ENCODE results near the gene ATP10A.

The ATP10A gene

GRCh38 chr15:25688166-25688565 is 175.0 kb downstream of the ATP10A start:
- no peak overlapping the region for H3K4me3 ChIP-seq (ENCODE audit: low read depth, low read length)
- no peak for TF ChIP-seq CTCF (IDR thresholded peaks at IDR 0.05; ENCODE audit: borderline replicate concordance, insufficient read depth, low read depth, low read length)

GRCh38 chr15:25687689-25688088 is 175.4 kb downstream of the ATP10A start:
- no peak overlapping the region for H3K4me3 ChIP-seq (ENCODE audit: low read depth, low read length)
- no peak for TF ChIP-seq CTCF (IDR thresholded peaks at IDR 0.05; ENCODE audit: borderline replicate concordance, insufficient read depth, low read depth, low read length)

GRCh38 chr15:25687276-25687675 is 175.9 kb downstream of the ATP10A start:
- no peak for TF ChIP-seq CTCF (IDR thresholded peaks at IDR 0.05; ENCODE audit: borderline replicate concordance, insufficient read depth, low read depth, low read length)
- H3K4me3 ChIP-seq (ENCODE audit: low read depth, low read length), result no peak overlapping the region

- no peak overlapping the region for H3K4me3 ChIP-seq (ENCODE audit: low read depth, low read length)
- no peak for TF ChIP-seq CTCF (IDR thresholded peaks at IDR 0.05; ENCODE audit: borderline replicate concordance, insufficient read depth, low read depth, low read length)
Measured at GRCh38 chr15:25686780-25687179, 176.3 kb downstream of the ATP10A start.

GRCh38 chr15:25684521-25685431 is 178.4 kb downstream of the ATP10A start:
- TF ChIP-seq CTCF (IDR thresholded peaks at IDR 0.05; ENCODE audit: borderline replicate concordance, insufficient read depth, low read depth, low read length), result no peak
- H3K4me3 ChIP-seq (ENCODE audit: low read depth, low read length), result no peak overlapping the region

- no peak for TF ChIP-seq CTCF (IDR thresholded peaks at IDR 0.05; ENCODE audit: borderline replicate concordance, insufficient read depth, low read depth, low read length)
- no peak overlapping the region for H3K4me3 ChIP-seq (ENCODE audit: low read depth, low read length)
Measured at GRCh38 chr15:25683911-25684310, 179.2 kb downstream of the ATP10A start.

- no peak for TF ChIP-seq CTCF (IDR thresholded peaks at IDR 0.05; ENCODE audit: borderline replicate concordance, insufficient read depth, low read depth, low read length)
- H3K4me3 ChIP-seq (ENCODE audit: low read depth, low read length), result no peak overlapping the region
Measured at GRCh38 chr15:25683415-25683814, 179.7 kb downstream of the ATP10A start.

Measured in GM12875 (cell line).